Anterior cingulate cortex (tissue), 58 donors: Measurements from ENCODE around the gene PASK.

ENCODE experiments used
- DNase-seq, 58 donors: peaks; one replicate each; lab custom pipeline; 2025; lab: John Stamatoyannopoulos, UW

Gene PASK

GRCh38 chr2:241069821-241070281 lies 79.4 kb downstream of the PASK start:
- DNase-seq: no peak

- DNase-seq: no peak
Observed at GRCh38 chr2:241068942-241069810, 80.1 kb downstream of the PASK start.

GRCh38 chr2:241068136-241068941 lies 80.9 kb downstream of the PASK start:
- no peak for DNase-seq

- no peak for DNase-seq
Observed at GRCh38 chr2:241067501-241068135, 81.7 kb downstream of the PASK start.

GRCh38 chr2:241066893-241067341 lies 82.4 kb downstream of the PASK start:
- DNase-seq: no peak

GRCh38 chr2:241066171-241066892 lies 82.9 kb downstream of the PASK start:
- DNase-seq: no peak

- DNase-seq: no peak
Observed at GRCh38 chr2:241065355-241065803, 83.9 kb downstream of the PASK start.

GRCh38 chr2:241064802-241065354 lies 84.4 kb downstream of the PASK start:
- no peak for DNase-seq

GRCh38 chr2:241064008-241064801 lies 85.1 kb downstream of the PASK start:
- peak in 1 of 58 donors; percentile 15 for DNase-seq

GRCh38 chr2:241063587-241063986 lies 85.7 kb downstream of the PASK start:
- no peak for DNase-seq

GRCh38 chr2:241063093-241063551 lies 86.2 kb downstream of the PASK start:
- DNase-seq: no peak

GRCh38 chr2:241062389-241063092 lies 86.7 kb downstream of the PASK start:
- no peak for DNase-seq

- peak in 3 of 58 donors; percentile 22 to 34 (median 27) for DNase-seq
Observed at GRCh38 chr2:241061275-241061674, 88.0 kb downstream of the PASK start.
